GM18526 (cell line): ENCODE data around the gene NR1I2.

Experiments
- POLR2A ChIP-seq: IDR thresholded peaks from 3 replicates; pipeline ENCODE4 v1.6.1; 2011; ENCODE audit not compliant: insufficient read length; ENCODE audit errors: extremely low read depth

The NR1I2 gene

GRCh38 chr3:119834754-119835370, 53.0 kb downstream of the NR1I2 start:
- no peak for TF ChIP-seq POLR2A

GRCh38 chr3:119835556-119835955, 53.7 kb downstream of the NR1I2 start:
- TF ChIP-seq POLR2A = no peak

DNA sequence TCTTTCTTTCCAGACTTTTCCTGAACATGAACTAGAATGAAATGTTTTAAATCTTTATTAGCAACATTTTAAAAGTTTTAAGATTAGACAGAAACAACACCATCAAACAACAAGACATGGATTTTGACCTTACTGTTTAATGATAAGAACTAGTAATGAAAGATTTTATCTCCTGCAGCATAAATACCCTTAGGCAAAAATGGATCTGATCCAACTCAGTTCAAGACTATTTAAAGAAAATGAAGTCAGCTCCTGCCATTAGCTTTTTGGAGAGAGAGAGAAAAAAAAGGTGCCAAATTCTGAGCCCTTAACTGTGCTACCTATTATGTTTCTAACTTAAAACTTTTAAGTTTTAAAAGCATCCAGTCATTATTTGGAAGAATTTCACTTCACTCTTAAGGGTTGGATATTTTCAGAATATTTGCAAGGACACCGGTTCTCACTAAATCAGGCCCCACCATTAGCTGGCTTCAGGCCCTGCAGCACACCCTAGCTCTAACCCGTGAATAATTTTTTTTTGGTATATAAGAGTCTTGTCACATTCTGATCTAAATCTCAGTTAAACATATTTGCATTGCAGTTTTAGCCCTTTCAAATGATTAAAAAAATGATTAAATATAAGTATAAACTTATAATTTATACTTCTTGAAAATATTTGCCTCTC, 60.0 kb downstream of the NR1I2 start:
- no peak for TF ChIP-seq POLR2A

DNA sequence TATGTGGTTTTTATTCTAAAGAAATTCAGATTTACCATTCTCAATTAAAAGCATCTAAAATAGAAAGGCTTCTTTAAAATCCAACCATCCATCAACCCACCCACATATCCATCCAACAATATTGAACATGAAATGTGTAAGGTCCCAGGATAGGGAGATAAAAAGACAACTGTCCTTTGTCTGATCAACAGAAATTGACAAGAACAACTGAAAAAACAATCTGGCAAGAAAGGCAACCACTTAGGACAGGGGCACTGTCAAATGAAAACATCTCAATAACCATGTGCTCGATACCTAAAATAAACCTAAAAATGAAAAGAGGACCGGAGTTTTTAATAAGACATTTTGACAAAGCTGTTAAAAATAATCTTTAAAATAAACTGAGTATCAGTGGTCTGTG, 67.2 kb downstream of the NR1I2 start:
- no peak for TF ChIP-seq POLR2A

GRCh38 chr3:119856695-119857094, 74.8 kb downstream of the NR1I2 start:
- no peak for TF ChIP-seq POLR2A

DNA sequence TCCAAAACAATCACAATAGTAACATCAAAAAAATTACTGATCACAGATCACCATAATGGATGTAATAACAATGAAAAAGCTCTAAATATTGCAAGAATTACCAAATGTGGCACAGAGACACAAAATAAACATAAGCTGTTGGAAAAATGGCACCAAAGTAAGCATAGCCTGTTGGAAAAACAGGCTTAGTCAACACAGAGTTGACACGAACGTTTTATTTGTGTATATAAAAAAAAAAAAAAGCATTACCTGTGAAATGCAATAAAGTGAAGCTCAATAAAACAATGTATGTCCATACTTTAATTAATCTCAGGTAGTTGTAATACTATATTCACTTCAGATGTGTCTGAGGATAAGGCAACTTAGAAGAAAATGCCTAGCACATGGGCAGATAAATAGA, 77.1 kb downstream of the NR1I2 start:
- no peak for TF ChIP-seq POLR2A

- TF ChIP-seq POLR2A = no peak
Observed at GRCh38 chr3:119859728-119860127, 77.8 kb downstream of the NR1I2 start.

GRCh38 chr3:119861681-119862080, 79.8 kb downstream of the NR1I2 start:
- no peak for TF ChIP-seq POLR2A

DNA sequence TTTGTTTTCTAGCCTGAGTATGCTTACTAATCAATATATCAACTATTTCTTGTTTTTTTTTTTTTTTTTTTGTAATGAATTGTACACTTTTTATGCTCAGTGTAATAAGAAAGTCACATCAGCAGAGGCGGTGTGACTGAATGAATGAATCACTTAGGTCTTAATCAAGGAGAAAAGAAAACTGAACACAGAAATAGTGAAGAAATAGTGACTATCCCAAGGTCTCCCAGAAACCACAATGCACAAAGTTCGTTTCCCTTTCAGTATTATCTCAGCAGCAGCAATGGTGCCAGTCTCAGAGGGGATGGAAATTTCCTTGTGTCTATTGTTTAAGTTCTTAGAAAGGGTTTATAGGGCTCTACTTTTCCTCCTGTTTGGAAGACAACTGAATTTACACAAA, 80.7 kb downstream of the NR1I2 start:
- TF ChIP-seq POLR2A = no peak

GRCh38 chr3:119864476-119864875, 82.6 kb downstream of the NR1I2 start:
- no peak for TF ChIP-seq POLR2A
